ENCODE measurements around the gene CENPO.

Gene CENPO

GRCh38 chr2:24792874-24793760 is at the start of gene CENPO, which contains the start of gene PTRHD1:
Gene CENPO (plus strand): TSS chr2:24793425. CDS start chr2:24793920, 495 bp downstream.
Gene PTRHD1 (minus strand): TSS chr2:24793391. CDS start chr2:24793377, 14 bp downstream.
- DNase-seq (ENCODE audit: low spot score) = peak; percentile 96

GRCh38 chr2:24743924-24744323 is 49.3 kb upstream of the CENPO start:
- peak; percentile 12 for DNase-seq (ENCODE audit: low spot score)

GRCh38 chr2:24744356-24744755 is 48.9 kb upstream of the CENPO start:
- no peak for DNase-seq (ENCODE audit: low spot score)

- no peak for DNase-seq (ENCODE audit: low spot score)
These were observed 47.4 kb upstream of the CENPO start for GRCh38 chr2:24745825-24746224.

GRCh38 chr2:24747299-24747698 is 45.9 kb upstream of the CENPO start:
- DNase-seq (ENCODE audit: low spot score) = no peak

- DNase-seq (ENCODE audit: low spot score) = no peak
These were observed 44.0 kb upstream of the CENPO start for GRCh38 chr2:24749069-24749691.

GRCh38 chr2:24754985-24755705 is 38.1 kb upstream of the CENPO start:
- no peak for DNase-seq (ENCODE audit: low spot score)

GRCh38 chr2:24756789-24757188 is 36.4 kb upstream of the CENPO start:
- DNase-seq (ENCODE audit: low spot score) = no peak

- no peak for DNase-seq (ENCODE audit: low spot score)
These were observed 31.4 kb upstream of the CENPO start for GRCh38 chr2:24761866-24762265.

GRCh38 chr2:24762518-24762917 is 30.7 kb upstream of the CENPO start:
- no peak for DNase-seq (ENCODE audit: low spot score)

GRCh38 chr2:24763843-24764242 is 29.4 kb upstream of the CENPO start:
- no peak for DNase-seq (ENCODE audit: low spot score)

GRCh38 chr2:24766609-24767008 is 26.6 kb upstream of the CENPO start:
- no peak for DNase-seq (ENCODE audit: low spot score)

GRCh38 chr2:24768013-24768412 is 25.2 kb upstream of the CENPO start:
- DNase-seq (ENCODE audit: low spot score) = no peak

- no peak for DNase-seq (ENCODE audit: low spot score)
These were observed 24.6 kb upstream of the CENPO start for GRCh38 chr2:24768601-24769000.

GRCh38 chr2:24771061-24771460 is 22.2 kb upstream of the CENPO start:
- DNase-seq (ENCODE audit: low spot score) = no peak

- DNase-seq (ENCODE audit: low spot score) = no peak
These were observed 21.2 kb upstream of the CENPO start for GRCh38 chr2:24771764-24772586.

GRCh38 chr2:24774373-24774772 is 18.9 kb upstream of the CENPO start:
- peak; percentile 17 for DNase-seq (ENCODE audit: low spot score)

- DNase-seq (ENCODE audit: low spot score) = no peak
These were observed 14.1 kb upstream of the CENPO start for GRCh38 chr2:24779116-24779515.

GRCh38 chr2:24783641-24784040 is 9.6 kb upstream of the CENPO start:
- DNase-seq (ENCODE audit: low spot score) = no peak

GRCh38 chr2:24785671-24786321 is 7.4 kb upstream of the CENPO start:
- no peak for DNase-seq (ENCODE audit: low spot score)

- no peak for DNase-seq (ENCODE audit: low spot score)
These were observed 5.7 kb upstream of the CENPO start for GRCh38 chr2:24787532-24787931.
